Mesenchymal stem cell (in vitro differentiated cells and primary cell): ENCODE results near the gene TPRA1. TPM values are rescaled to one million over a fixed set of nuclear protein-coding genes. Genes with fewer than 3 reads are reported as not detected.

Experiments used
- DNase-seq: peaks from one replicate; pipeline ENCODE4 v3.0.0-alpha.2; 2013
- H2AFZ ChIP-seq: one replicate; pipeline ENCODE4 v1.6.1; 2013; ENCODE audit warnings: low read depth, mild to moderate bottlenecking, control low read depth, inconsistent platforms, low read length, moderate library complexity
- H2AK5ac ChIP-seq: 2 replicates; pipeline ENCODE4 v1.6.1; 2013; ENCODE audit warnings: low read length, moderate library complexity, mild to moderate bottlenecking, inconsistent platforms; ENCODE audit not compliant: severe bottlenecking
- H2BK120ac ChIP-seq: one replicate; pipeline ENCODE4 v1.6.1; 2013; ENCODE audit warnings: low read depth, mild to moderate bottlenecking, inconsistent platforms, low read length, moderate library complexity
- H2BK12ac ChIP-seq, 2 experiments: one replicate each; pipeline ENCODE4 v1.6.1; 2013; ENCODE audit warnings: inconsistent platforms in 2 of 2, low read length in 2 of 2, mild to moderate bottlenecking in 2 of 2, moderate library complexity in 2 of 2, control low read depth in 1 of 2
- H2BK15ac ChIP-seq: one replicate; pipeline ENCODE4 v1.6.1; 2013; ENCODE audit warnings: mild to moderate bottlenecking, low read depth, inconsistent platforms; ENCODE audit not compliant: poor library complexity, severe bottlenecking
- H2BK5ac ChIP-seq: 2 replicates; pipeline ENCODE4 v1.6.1; 2013; ENCODE audit warnings: low read depth, mild to moderate bottlenecking, low read length, control low read depth, inconsistent platforms; ENCODE audit not compliant: poor library complexity, severe bottlenecking
- H3K14ac ChIP-seq, 2 experiments: one replicate each; pipeline ENCODE4 v1.6.1; 2013; ENCODE audit warnings: inconsistent platforms in 2 of 2, low read length in 2 of 2, control low read depth in 1 of 2, mild to moderate bottlenecking in 1 of 2, moderate library complexity in 1 of 2
- H3K18ac ChIP-seq, 2 experiments: one replicate each; pipeline ENCODE4 v1.6.1; 2013; ENCODE audit warnings: inconsistent platforms in 2 of 2, low read length in 2 of 2, control low read depth in 1 of 2, low read depth in 1 of 2, mild to moderate bottlenecking in 1 of 2
- H3K23ac ChIP-seq, 2 experiments: one replicate each; pipeline ENCODE4 v1.6.1; 2013; ENCODE audit warnings: inconsistent platforms in 2 of 2, low read length in 2 of 2, mild to moderate bottlenecking in 2 of 2, moderate library complexity in 2 of 2, control low read depth in 1 of 2
- H3K27ac ChIP-seq: 2 replicates; pipeline ENCODE4 v1.5.1; 2013; ENCODE audit warnings: mild to moderate bottlenecking, moderate library complexity, low read length, control low read depth, inconsistent platforms; ENCODE audit not compliant: poor library complexity, severe bottlenecking
- H3K27me3 ChIP-seq, 2 experiments: 2 replicates each; pipeline versions ENCODE4 v1.6.1 to v1.7.0; 2013; ENCODE audit warnings: low read length in 2 of 2, mild to moderate bottlenecking in 2 of 2, moderate library complexity in 2 of 2, control low read depth in 1 of 2, inconsistent platforms in 1 of 2; ENCODE audit not compliant: control insufficient read depth in 1 of 2, insufficient read depth in 1 of 2
- H3K36me3 ChIP-seq, 2 experiments: 2 replicates each; pipeline versions ENCODE4 v1.6.1 to v1.7.0; 2013; ENCODE audit warnings: low read length in 2 of 2, control low read depth in 1 of 2, inconsistent platforms in 1 of 2, low read depth in 1 of 2, mild to moderate bottlenecking in 1 of 2; ENCODE audit not compliant: insufficient read depth in 2 of 2, control insufficient read depth in 1 of 2
- H3K4ac ChIP-seq, 2 experiments: one replicate each; pipeline ENCODE4 v1.6.1; 2013; ENCODE audit warnings: inconsistent platforms in 2 of 2, low read length in 2 of 2, mild to moderate bottlenecking in 2 of 2, moderate library complexity in 2 of 2, control low read depth in 1 of 2, low read depth in 1 of 2
- H3K4me1 ChIP-seq: 2 replicates; pipeline ENCODE4 v1.6.1; 2013; ENCODE audit warnings: low read depth, low read length, control low read depth; ENCODE audit not compliant: control insufficient read depth, insufficient read depth
- H3K4me2 ChIP-seq: 2 replicates; pipeline ENCODE4 v1.6.1; 2013; ENCODE audit warnings: low read length, mild to moderate bottlenecking, inconsistent platforms; ENCODE audit not compliant: poor library complexity, severe bottlenecking
- H3K4me3 ChIP-seq, 2 experiments: 2 replicates each; pipeline versions ENCODE4 v1.5.1 to v1.7.0; 2013; ENCODE audit warnings: low read length in 2 of 2, mild to moderate bottlenecking in 2 of 2, control low read depth in 1 of 2, low read depth in 1 of 2; ENCODE audit not compliant: insufficient read depth in 1 of 2
- H3K79me1 ChIP-seq: replicated peaks from 2 replicates; pipeline ENCODE4 v1.6.1; 2013; ENCODE audit warnings: mild to moderate bottlenecking, control low read depth, low read length, inconsistent platforms; ENCODE audit not compliant: poor library complexity, severe bottlenecking
- H3K9ac ChIP-seq: 2 replicates; pipeline ENCODE4 v1.7.0; 2013; ENCODE audit warnings: mild to moderate bottlenecking, low read length, moderate library complexity
- H3K9me3 ChIP-seq: 2 replicates; pipeline ENCODE4 v1.7.0; 2013; ENCODE audit warnings: mild to moderate bottlenecking, low read length; ENCODE audit not compliant: control insufficient read depth
- H4K8ac ChIP-seq: one replicate; pipeline ENCODE4 v1.6.1; 2013; ENCODE audit warnings: inconsistent platforms, mild to moderate bottlenecking, low read length, moderate library complexity
- H4K91ac ChIP-seq: one replicate; pipeline ENCODE4 v1.6.1; 2013; ENCODE audit warnings: mild to moderate bottlenecking, low read length, inconsistent platforms
- WGBS: methylation state at CpG from one replicate; pipeline ENCODE4 v1.1.7; 2013; ENCODE audit warnings: mixed read lengths; 5-methylcytosine and 5-hydroxymethylcytosine counted together
- small RNA-seq: library from polyadenylated mRNA; stranded (forward); fragments of <200 nt; extraction: miRNeasy Mini kit (QIAGEN cat#:217004); gene quantifications from one replicate; pipeline ENCODE3, GENCODE V24; 2013; ENCODE audit warnings: low read depth

TPRA1 gene

GRCh38 chr3:127524296-127524896, 66.1 kb downstream of the TPRA1 start:
- no peak overlapping the region for H3K18ac ChIP-seq
- no peak overlapping the region for H2BK15ac ChIP-seq
- no peak overlapping the region for H3K27ac ChIP-seq
- H2AFZ ChIP-seq: no peak overlapping the region
- no peak overlapping the region for H3K4me3 ChIP-seq
- no peak overlapping the region for H3K9ac ChIP-seq
- no peak overlapping the region for H2BK12ac ChIP-seq
- H3K14ac ChIP-seq: no peak overlapping the region
- H2AK5ac ChIP-seq: no peak overlapping the region
- no peak overlapping the region for H4K8ac ChIP-seq
- no peaks in the 10 kb centered on the region for H3K36me3 ChIP-seq
- no peak overlapping the region for H2BK120ac ChIP-seq
- H3K79me1 ChIP-seq: no peaks in the 10 kb centered on the region
- H3K4me1 ChIP-seq: peaks cover 4% of the 10 kb centered on the region
- H3K27me3 ChIP-seq: peaks cover 31 to 61% of the 10 kb centered on the region in 2 experiments
- no peak for DNase-seq
- H3K4ac ChIP-seq: no peak overlapping the region
- H3K4me2 ChIP-seq: no peak overlapping the region
- H4K91ac ChIP-seq: no peak overlapping the region
- no peak overlapping the region for H3K23ac ChIP-seq
- 82% methylated on average over 12 of the region's 13 CpGs for WGBS
- no peak overlapping the region for H2BK5ac ChIP-seq
- peaks cover 12% of the 10 kb centered on the region for H3K9me3 ChIP-seq

Small RNA genes within 50 kb of the gene (small RNA-seq; reads per million reads assigned to genes)
- not detected for gene AC084035.1
- not detected for gene MIR6825
- gene MIR7976: 7.5 reads per million, percentile 71 among the genes with 10 or more reads in this experiment
